Tibial nerve (tissue), 4 donors: ENCODE results near the gene SLC9B2.

Experiments
- EP300 ChIP-seq, 2 donors: sonication (generic); formaldehyde crosslinking; IDR thresholded peaks; one replicate each; pipeline ENCODE4 v1.6.1; 2017; ENCODE audit warnings: antibody characterized with exemption in 2 of 2, mild to moderate bottlenecking in 1 of 2
- TF ChIP-seq, protein P1 (sequence below), 5 experiments: fragments of 200-600 bp in 3 of 5; fragments of 450-650 bp in 2 of 5; sonication (generic) in 3 of 5; IDR thresholded peaks; one replicate each; pipeline ENCODE4 v1.5.1; 2016 to 2019; ENCODE audit warnings: antibody characterized with exemption in 5 of 5, mild to moderate bottlenecking in 3 of 5, moderate library complexity in 2 of 5

DNA sequence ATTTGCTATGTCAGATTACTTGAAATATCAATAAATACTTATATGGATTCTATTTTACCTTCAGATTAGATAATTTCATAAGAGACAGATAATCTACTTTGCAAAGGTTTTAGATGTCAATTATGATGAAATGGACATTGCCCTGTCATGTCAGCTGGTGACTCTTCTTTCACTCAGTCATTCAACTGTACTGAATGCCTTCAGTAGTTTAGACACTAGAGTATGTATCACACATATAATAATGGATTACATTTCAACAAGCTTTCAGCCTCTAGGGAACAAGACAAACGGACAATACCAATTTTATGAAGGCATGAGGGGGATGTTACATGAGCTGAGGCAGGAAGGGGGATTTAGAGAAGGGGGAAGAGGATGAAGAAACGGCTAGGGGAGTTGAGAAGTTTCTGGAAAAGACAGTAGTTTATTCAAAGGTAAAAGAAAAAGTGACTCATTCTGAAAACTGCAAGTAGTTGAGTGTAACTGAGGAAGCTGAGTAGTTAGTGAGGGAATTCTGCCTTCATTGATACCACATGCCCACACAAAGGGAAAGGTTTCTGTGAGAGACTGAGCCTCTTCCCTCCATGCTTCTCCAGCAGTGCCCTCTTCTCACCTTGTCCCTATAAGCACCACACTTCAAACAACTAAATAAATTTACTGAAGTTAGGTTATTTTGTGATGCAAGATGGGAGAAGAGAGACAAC lies 25.7 kb downstream of the SLC9B2 start:
- TF ChIP-seq, protein P1, sequence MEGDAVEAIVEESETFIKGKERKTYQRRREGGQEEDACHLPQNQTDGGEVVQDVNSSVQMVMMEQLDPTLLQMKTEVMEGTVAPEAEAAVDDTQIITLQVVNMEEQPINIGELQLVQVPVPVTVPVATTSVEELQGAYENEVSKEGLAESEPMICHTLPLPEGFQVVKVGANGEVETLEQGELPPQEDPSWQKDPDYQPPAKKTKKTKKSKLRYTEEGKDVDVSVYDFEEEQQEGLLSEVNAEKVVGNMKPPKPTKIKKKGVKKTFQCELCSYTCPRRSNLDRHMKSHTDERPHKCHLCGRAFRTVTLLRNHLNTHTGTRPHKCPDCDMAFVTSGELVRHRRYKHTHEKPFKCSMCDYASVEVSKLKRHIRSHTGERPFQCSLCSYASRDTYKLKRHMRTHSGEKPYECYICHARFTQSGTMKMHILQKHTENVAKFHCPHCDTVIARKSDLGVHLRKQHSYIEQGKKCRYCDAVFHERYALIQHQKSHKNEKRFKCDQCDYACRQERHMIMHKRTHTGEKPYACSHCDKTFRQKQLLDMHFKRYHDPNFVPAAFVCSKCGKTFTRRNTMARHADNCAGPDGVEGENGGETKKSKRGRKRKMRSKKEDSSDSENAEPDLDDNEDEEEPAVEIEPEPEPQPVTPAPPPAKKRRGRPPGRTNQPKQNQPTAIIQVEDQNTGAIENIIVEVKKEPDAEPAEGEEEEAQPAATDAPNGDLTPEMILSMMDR (IDR thresholded peaks at IDR 0.05), result no peak
- TF ChIP-seq EP300 (IDR thresholded peaks at IDR 0.05), result no peak
